ENCODE measurements around the gene CEACAM4.
A peak's percentile ranks its signal among the peaks of the same experiment; 100 is the strongest.
"Not testable (repeated sequence)": the region's sequence is repeated elsewhere in the genome, so short reads cannot be mapped to it uniquely, and the experiment has no call there.

The CEACAM4 gene

DNA sequence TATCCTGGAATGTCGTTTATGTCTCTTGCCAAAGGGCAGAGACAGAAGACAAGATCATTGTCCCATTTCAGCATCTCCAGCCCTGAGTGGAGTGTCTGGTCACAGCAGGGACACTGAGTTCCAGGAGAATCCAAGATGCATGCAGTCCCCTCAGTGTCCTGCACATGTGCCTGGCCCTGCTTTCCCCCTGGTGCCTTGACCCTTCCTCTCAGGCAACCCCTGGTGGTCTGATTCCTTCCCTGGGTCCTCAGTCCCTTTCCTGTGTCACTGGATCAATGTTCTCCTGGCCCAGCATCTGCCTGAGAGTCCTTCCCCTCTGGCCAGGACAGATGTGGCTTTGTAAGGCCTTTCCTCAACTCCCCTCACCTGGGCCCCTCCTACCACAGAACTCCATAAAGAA, 41.9 kb downstream of the CEACAM4 start:
- DNase-seq (ENCODE audit: low read depth, low spot score), result no peak

DNA sequence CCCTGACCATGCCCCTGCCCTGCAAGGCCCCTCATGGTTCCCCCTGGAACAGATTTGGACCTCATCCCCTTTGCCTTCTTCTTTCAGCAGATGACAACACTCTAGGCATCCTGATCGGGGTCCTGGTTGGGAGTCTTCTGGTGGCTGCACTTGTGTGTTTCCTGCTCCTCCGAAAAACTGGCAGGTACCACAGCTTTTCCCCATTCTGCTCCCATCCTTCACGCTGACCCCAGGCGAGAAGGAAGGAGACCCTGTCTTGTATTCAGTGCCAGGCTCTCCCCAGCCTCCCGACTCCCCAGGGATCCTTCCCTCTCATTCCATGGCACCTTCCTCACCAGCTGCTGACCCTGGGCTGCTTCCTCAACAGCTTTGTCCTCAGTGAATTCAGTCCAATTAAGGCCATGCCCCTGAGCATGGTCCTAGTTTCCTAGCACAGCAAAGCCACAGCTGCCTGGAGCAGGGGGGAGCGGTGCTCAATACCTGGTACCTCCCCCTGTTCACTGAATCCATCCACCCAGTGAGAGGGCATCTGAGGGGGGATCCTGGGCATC, 42.5 kb downstream of the CEACAM4 start:
- no peak for DNase-seq (ENCODE audit: low read depth, low spot score)

DNA sequence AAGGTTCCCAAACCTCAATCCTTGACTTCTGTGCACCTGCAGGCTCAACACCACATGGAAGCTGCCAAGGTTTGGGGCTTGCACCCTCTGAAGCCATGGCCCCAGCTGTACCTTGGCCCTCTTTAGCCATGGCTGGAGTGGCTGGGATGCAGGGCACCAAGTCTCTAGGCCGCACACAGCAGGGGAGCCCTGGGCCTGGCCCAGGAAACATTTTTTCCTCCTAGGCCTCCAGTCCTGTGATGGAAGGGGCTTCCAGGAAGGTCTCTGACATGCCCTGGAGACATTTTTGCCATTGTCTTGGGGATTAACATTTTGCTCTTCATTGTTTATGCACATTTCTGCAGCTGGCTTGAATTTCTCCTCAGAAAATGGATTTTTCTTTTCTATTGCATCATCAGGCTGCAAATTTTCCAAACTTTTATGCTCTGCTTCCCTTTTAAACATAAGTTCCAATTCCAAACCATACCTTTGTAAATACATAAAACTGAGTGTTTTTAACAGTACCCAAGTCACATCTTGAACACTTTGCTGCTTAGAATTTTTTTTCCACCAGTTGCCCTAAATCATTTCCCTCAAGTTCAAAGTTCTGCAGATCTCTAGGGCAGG, 44.2 kb downstream of the CEACAM4 start:
- DNase-seq (ENCODE audit: low read depth, low spot score), result not testable (repeated sequence)

DNA sequence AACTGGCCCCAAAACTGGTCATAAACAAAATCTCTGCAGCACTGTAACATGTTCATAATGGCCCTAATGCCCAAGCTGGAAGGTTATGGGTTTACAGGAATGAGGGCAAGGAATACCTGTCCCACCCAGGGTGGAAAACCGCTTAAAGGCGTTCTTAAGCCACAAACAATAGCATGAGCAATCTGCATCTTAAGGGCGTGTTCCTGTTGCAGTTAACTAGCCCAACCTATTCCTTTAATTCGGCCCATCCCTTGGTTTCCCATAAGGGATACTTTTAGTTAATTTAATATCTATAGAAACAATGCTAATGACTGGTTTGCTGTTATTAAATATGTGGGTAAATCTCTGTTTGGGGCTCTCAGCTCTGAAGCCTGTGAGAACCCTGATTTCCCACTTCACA, 45.8 kb downstream of the CEACAM4 start:
- DNase-seq (ENCODE audit: low read depth, low spot score), result not testable (repeated sequence)

DNA sequence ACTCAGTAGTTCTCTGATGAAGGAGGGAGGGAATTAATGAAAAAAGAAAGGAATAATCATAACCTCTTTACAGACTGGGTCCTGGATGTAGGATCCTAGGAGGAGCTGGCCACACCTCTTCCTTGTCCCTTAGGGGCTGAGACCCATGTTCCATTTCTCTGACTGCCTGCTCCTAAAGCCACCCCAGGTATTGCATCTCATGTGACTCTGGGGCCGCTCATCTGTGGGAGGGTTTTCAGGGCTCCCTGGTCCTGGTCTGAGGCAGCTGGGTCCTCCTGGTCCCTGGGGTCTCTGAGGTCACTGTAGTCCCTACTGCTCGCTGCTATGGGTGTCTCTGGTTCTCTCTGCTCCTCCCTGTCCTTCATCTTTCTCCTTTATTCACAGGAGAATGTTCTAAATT, 48.0 kb downstream of the CEACAM4 start:
- no peak for DNase-seq (ENCODE audit: low read depth, low spot score)

DNA sequence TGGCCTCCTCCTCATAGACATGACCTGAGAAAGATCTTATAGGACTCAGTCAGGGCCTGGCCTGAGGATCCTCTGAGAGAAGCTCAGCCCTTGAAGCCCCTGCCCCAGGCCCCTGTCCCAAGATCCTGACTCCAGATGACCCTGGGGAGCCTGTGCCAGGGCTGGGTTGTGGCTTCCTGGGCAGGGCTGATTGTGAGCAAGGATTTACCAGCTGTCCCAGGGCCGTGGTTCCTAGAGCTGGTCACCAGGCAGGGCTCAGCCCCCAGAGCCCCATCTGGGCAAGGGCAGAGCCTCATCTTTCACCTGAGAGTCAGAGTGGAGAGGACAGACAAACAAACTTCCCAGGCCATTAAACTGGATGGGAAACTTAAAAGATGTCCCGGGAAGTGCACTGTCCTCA, 49.0 kb downstream of the CEACAM4 start:
- DNase-seq (ENCODE audit: low read depth, low spot score), result no peak

DNA sequence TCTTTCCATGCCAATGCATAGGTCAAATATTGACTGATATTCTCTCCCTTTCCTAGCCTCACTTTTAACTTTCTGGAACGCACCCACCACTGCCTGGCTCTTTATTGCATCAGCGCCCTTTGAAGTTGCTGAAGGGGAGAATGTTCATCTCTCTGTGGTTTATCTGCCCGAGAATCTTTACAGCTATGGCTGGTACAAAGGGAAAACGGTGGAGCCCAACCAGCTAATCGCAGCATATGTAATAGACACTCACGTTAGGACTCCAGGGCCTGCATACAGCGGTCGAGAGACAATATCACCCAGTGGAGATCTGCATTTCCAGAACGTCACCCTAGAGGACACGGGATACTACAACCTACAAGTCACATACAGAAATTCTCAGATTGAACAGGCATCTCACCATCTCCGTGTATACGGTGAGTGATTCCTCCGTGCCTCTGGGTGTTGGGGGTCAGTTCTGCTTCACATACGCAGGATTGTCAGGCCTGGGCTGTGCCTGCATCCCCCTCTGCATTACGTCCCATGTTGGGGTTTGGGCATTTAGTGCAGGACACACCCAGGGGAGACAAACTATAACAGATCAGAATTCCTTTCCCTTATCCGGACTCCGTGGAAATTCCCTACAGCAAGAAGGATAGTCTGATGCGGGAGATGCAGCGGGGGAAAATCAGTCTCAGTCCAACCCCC, 49.6 kb downstream of the CEACAM4 start:
- no peak for DNase-seq (ENCODE audit: low read depth, low spot score)

DNA sequence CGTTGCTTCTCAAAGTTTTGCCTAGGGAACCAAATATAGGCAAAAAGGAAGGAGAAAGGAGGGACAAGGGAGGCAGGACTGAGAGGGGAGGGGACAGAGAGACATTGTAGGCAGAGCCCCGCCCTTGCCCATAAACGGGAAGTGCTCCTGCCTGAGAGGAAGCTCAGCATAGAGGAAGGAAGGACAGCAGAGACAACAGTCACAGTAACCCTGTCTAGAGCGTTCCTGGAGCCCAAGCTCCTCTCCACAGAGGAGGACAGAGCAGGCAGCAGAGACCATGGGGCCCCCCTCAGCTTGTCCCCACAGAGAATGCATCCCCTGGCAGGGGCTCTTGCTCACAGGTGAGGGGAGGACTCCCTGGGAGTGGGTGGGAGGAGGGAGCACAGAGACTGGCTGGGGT, 50.9 kb downstream of the CEACAM4 start, which contains the start of gene CEACAM21:
Gene CEACAM21, plus strand, starts transcription at position 169 of the 400 bp plus-strand sequence. Its CDS starts 109 bp downstream, at position 278.
- no peak for DNase-seq (ENCODE audit: low read depth, low spot score)

DNA sequence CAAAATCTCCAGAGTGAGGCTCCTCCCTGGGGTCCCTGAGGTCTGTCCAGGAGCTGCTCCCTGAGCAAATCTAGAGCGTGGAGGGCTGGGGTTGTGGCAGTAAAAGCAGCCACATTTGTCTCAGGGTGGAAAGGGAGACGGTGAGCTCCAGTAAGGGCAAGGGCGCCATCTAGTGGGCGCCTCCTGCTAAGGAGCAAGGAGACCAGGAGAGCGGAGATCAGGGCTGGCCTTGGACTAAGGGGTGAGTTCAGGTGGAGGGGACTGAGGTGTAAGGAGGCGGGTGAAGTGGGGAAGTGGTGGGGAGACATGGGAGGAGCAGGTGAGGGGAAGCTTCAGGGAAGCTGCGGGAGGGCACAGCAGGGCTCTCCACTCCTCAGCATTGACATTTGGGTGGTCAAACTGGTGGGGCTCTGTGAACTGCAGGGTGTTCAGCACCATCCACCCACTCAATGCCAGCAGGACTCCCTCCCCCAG, 56.2 kb downstream of the CEACAM4 start:
- DNase-seq (ENCODE audit: low read depth, low spot score), result peak; percentile 45

DNA sequence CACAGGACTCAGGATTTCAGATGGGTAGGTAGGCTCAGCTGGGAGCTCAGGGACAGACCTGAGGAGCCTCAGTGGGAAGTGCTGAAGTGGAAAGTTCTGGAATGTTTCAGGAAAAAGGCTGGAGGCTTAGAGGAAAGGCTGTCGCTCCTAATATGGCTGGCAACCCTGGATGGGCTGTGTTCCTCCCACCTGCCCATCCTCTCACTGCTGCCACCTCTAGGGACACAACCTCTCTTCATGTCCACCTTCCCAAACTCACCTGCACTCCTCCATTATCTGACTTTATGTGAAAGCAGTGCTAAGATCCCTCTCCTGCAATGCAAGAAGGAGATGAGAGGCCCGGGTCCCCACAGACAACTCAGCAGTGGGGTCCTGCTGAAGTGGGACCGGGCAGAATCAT, 56.7 kb downstream of the CEACAM4 start:
- DNase-seq (ENCODE audit: low read depth, low spot score), result no peak

DNA sequence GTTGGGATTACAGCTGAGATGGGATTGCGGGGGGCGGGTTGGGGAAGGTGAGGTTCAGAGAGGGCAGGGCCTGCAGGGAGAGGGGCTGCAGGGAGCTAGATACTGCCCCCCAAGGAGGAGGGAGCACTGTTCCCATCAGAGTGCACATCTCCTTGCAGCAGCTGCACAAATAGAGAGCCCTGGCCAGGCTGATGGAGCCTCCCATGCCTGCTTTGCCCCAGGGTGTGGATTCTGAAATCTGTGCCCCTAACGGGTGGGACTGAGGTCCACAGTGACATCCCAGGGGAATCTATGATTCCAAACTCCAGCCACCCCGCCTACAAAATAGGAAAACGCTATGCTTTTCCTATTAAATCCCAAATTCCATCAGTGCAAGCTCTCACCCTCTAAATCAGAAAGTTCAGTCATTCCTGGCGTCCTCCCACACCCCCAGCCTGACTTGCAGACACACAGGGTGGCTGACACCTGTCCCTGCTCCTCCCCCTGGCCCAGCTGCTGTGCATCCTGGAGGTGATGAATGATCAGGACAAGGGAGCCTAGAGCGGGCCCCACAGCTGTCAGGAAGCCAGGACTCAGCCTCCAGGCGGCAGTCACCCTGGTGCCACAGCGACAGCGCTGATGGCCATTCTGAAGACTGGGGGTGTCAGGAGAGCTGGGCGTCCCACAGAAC, 57.3 kb downstream of the CEACAM4 start:
- no peak for DNase-seq (ENCODE audit: low read depth, low spot score)

Measured in iPS DF 19.7 (cell line).